DMS53 (cell line): ENCODE measurements around the gene GPC4.

Experiments
- DNase-seq: peaks from one replicate; lab custom pipeline; 2025; lab: John Stamatoyannopoulos, UW

Gene GPC4

GRCh38 chrX:133415276-133416105 lies at the start of gene GPC4:
GPC4 (minus strand) TSS chrX:133415489; CDS start chrX:133414965, 524 bp downstream.
- DNase-seq: peak; percentile 82

GRCh38 chrX:133461231-133461630 lies 45.9 kb upstream of the GPC4 start:
- DNase-seq: no peak

- DNase-seq: no peak
These were observed 39.6 kb upstream of the GPC4 start for GRCh38 chrX:133454924-133455323.

- no peak for DNase-seq
These were observed 39.2 kb upstream of the GPC4 start for GRCh38 chrX:133454491-133454914.

- DNase-seq: no peak
These were observed 33.3 kb upstream of the GPC4 start for GRCh38 chrX:133448512-133449076.

- peak; percentile 71 for DNase-seq
These were observed 29.9 kb upstream of the GPC4 start for GRCh38 chrX:133444952-133445831.

GRCh38 chrX:133444196-133444595 lies 28.9 kb upstream of the GPC4 start:
- no peak for DNase-seq

GRCh38 chrX:133440797-133441163 lies 25.5 kb upstream of the GPC4 start:
- no peak for DNase-seq

- no peak for DNase-seq
These were observed 24.9 kb upstream of the GPC4 start for GRCh38 chrX:133440081-133440796.

- no peak for DNase-seq
These were observed 22.5 kb upstream of the GPC4 start for GRCh38 chrX:133437766-133438165.

GRCh38 chrX:133437356-133437755 lies 22.1 kb upstream of the GPC4 start:
- DNase-seq: no peak

GRCh38 chrX:133435544-133436124 lies 20.3 kb upstream of the GPC4 start:
- no peak for DNase-seq

GRCh38 chrX:133434197-133434820 lies 19.0 kb upstream of the GPC4 start:
- no peak for DNase-seq

GRCh38 chrX:133419911-133420310 lies 4.6 kb upstream of the GPC4 start:
- no peak for DNase-seq

GRCh38 chrX:133418588-133418987 lies 3.3 kb upstream of the GPC4 start:
- DNase-seq: peak; percentile 2

- DNase-seq: no peak
These were observed 2.1 kb upstream of the GPC4 start for GRCh38 chrX:133417364-133417763.

- DNase-seq: peak; percentile 68
These were observed 648 bp downstream of the GPC4 start for GRCh38 chrX:133414406-133415275.

- no peak for DNase-seq
These were observed 1.9 kb downstream of the GPC4 start for GRCh38 chrX:133413218-133413925.

- no peak for DNase-seq
These were observed 2.6 kb downstream of the GPC4 start for GRCh38 chrX:133412665-133413064.
